KMS-11 (cell line): ENCODE data around the gene ASPG.

ENCODE experiments used
- H2AFZ ChIP-seq: fragments of 200-600 bp; sonication (generic); 2 replicates; pipeline ENCODE4 v1.6.1; 2016; ENCODE audit warnings: antibody characterized with exemption, mixed run types, low read depth
- H3K27ac ChIP-seq: fragments of 200-600 bp; sonication (generic); 2 replicates; pipeline ENCODE4 v1.6.1; 2016; ENCODE audit warnings: mild to moderate bottlenecking, mixed run types
- H3K27me3 ChIP-seq: fragments of 200-600 bp; sonication (generic); 2 replicates; pipeline ENCODE4 v1.6.1; 2017; ENCODE audit warnings: mild to moderate bottlenecking, low read depth, mixed run types, moderate library complexity; ENCODE audit not compliant: insufficient read depth
- H3K36me3 ChIP-seq: fragments of 200-600 bp; sonication (generic); 2 replicates; pipeline ENCODE4 v1.6.1; 2017; ENCODE audit warnings: mild to moderate bottlenecking, mixed run types; ENCODE audit not compliant: insufficient read depth
- H3K4me1 ChIP-seq: fragments of 200-600 bp; sonication (generic); 2 replicates; pipeline ENCODE4 v1.6.1; 2016; ENCODE audit warnings: mild to moderate bottlenecking, low read depth, mixed run types; ENCODE audit not compliant: poor library complexity, severe bottlenecking
- H3K4me2 ChIP-seq: fragments of 200-600 bp; sonication (generic); 2 replicates; pipeline ENCODE4 v1.7.0; 2016; ENCODE audit warnings: mild to moderate bottlenecking, mixed run types
- H3K4me3 ChIP-seq: fragments of 200-600 bp; sonication (generic); IDR thresholded peaks from 2 replicates; pipeline ENCODE4 v1.6.1; 2017; ENCODE audit warnings: low read depth, low read length, mixed read lengths; ENCODE audit not compliant: insufficient read depth
- H3K79me2 ChIP-seq: fragments of 200-600 bp; sonication (generic); 2 replicates; pipeline ENCODE4 v1.6.1; 2016; ENCODE audit warnings: low read depth, mixed run types; ENCODE audit not compliant: insufficient read depth
- H3K9ac ChIP-seq: fragments of 200-600 bp; sonication (generic); 2 replicates; pipeline ENCODE4 v1.6.1; 2016; ENCODE audit warnings: mild to moderate bottlenecking, mixed run types
- H4K20me1 ChIP-seq: fragments of 200-600 bp; sonication (generic); 2 replicates; pipeline ENCODE4 v1.6.1; 2016; ENCODE audit warnings: mild to moderate bottlenecking, mixed run types; ENCODE audit not compliant: insufficient read depth
- CTCF ChIP-seq: fragments of 200-600 bp; sonication (generic); conservative IDR thresholded peaks from 2 replicates; pipeline ENCODE4 v1.6.1; 2017; ENCODE audit warnings: low read depth, mild to moderate bottlenecking, antibody characterized with exemption, low read length, moderate library complexity, mixed read lengths

Gene ASPG

GRCh38 chr14:104144453-104144790, 58.9 kb downstream of the ASPG start:
- peaks cover 30% of the 10 kb centered on the region; the same call in 1 of the 2 replicates for H3K27me3 ChIP-seq
- no peaks in the 10 kb centered on the region for H3K36me3 ChIP-seq
- no peak overlapping the region for H3K4me3 ChIP-seq
- no peak overlapping the region for H3K27ac ChIP-seq
- H3K79me2 ChIP-seq: no peaks in the 10 kb centered on the region
- no peak overlapping the region for H2AFZ ChIP-seq
- no peaks in the 10 kb centered on the region for H4K20me1 ChIP-seq
- no peaks in the 10 kb centered on the region for H3K4me1 ChIP-seq
- H3K9ac ChIP-seq: no peak overlapping the region
- TF ChIP-seq CTCF: no peak
- no peak overlapping the region for H3K4me2 ChIP-seq

- H3K27ac ChIP-seq: no peak overlapping the region
- H3K4me1 ChIP-seq: no peaks in the 10 kb centered on the region
- H3K4me3 ChIP-seq: no peak overlapping the region
- no peak overlapping the region for H3K4me2 ChIP-seq
- no peaks in the 10 kb centered on the region for H3K79me2 ChIP-seq
- H3K9ac ChIP-seq: no peak overlapping the region
- H4K20me1 ChIP-seq: no peaks in the 10 kb centered on the region
- peaks cover 30% of the 10 kb centered on the region; the same call in 1 of the 2 replicates for H3K27me3 ChIP-seq
- H2AFZ ChIP-seq: no peak overlapping the region
- TF ChIP-seq CTCF: no peak
- H3K36me3 ChIP-seq: no peaks in the 10 kb centered on the region
Measured at GRCh38 chr14:104144911-104145825, 59.7 kb downstream of the ASPG start.

GRCh38 chr14:104145826-104146601, 60.5 kb downstream of the ASPG start:
- Histone ChIP-seq H4K20me1 (no peaks in the 10 kb centered on the region), H3K4me3 (no peak overlapping the region), H3K27ac (no peak overlapping the region), H3K36me3 (no peaks in the 10 kb centered on the region), H2AFZ (no peak overlapping the region), H3K79me2 (no peaks in the 10 kb centered on the region), H3K9ac (no peak overlapping the region), H3K4me2 (no peak overlapping the region), H3K27me3 (peaks cover 30% of the 10 kb centered on the region; the same call in 1 of the 2 replicates), H3K4me1 (no peaks in the 10 kb centered on the region)
- no peak for TF ChIP-seq CTCF

GRCh38 chr14:104146651-104147345, 61.3 kb downstream of the ASPG start:
- no peak overlapping the region for H2AFZ ChIP-seq
- no peak overlapping the region for H3K27ac ChIP-seq
- no peak for TF ChIP-seq CTCF
- H3K4me2 ChIP-seq: no peak overlapping the region
- no peaks in the 10 kb centered on the region for H3K79me2 ChIP-seq
- H4K20me1 ChIP-seq: no peaks in the 10 kb centered on the region
- H3K4me3 ChIP-seq: no peak overlapping the region
- H3K27me3 ChIP-seq: peaks cover 28% of the 10 kb centered on the region; the same call in 1 of the 2 replicates
- no peaks in the 10 kb centered on the region for H3K36me3 ChIP-seq
- no peaks in the 10 kb centered on the region for H3K4me1 ChIP-seq
- H3K9ac ChIP-seq: no peak overlapping the region
